H1 (cell line): Measurements from ENCODE around the gene AGO3. TPM values are rescaled to one million over a fixed set of nuclear protein-coding genes. Genes with fewer than 3 reads are reported as not detected.

ENCODE experiments used
- CBX5 ChIP-seq: fragments of 300-800, 300-1000 bp; sonication (generic); IDR thresholded peaks from 2 replicates; pipeline ENCODE4 v1.7.1; 2016; ENCODE audit warnings: antibody characterized with exemption, low read length, low read depth
- EGR1 ChIP-seq: IDR thresholded peaks from 2 replicates; pipeline ENCODE4 v1.6.1; 2011; ENCODE audit warnings: low read depth, low read length, borderline replicate concordance
- HDAC2 ChIP-seq, 2 experiments: fragments of 300-600 bp in 1 of 2; sonication (generic) in 1 of 2; IDR thresholded peaks; 2 replicates each; pipeline ENCODE4 v1.6.1; 2011 to 2012; ENCODE audit warnings: low read depth in 2 of 2, low read length in 2 of 2, mild to moderate bottlenecking in 2 of 2, moderate library complexity in 2 of 2, borderline replicate concordance in 1 of 2, inconsistent platforms in 1 of 2
- NRF1 ChIP-seq: IDR thresholded peaks from 2 replicates; pipeline ENCODE4 v1.6.1; 2011; ENCODE audit warnings: mild to moderate bottlenecking, low read depth, low read length, improper control_type of control experiment
- POLR2A ChIP-seq, 2 experiments: IDR thresholded peaks; 1 replicate in 1 of 2; 2 replicates in 1 of 2; pipeline ENCODE4 v1.6.1; 2011; ENCODE audit warnings: low read depth in 2 of 2, low read length in 2 of 2, mild to moderate bottlenecking in 2 of 2; ENCODE audit errors: control extremely low read depth in 1 of 2
- RBBP5 ChIP-seq: IDR thresholded peaks from 2 replicates; pipeline ENCODE4 v1.7.1; 2012; ENCODE audit warnings: low read depth, mild to moderate bottlenecking, inconsistent platforms, low read length, moderate library complexity, borderline replicate concordance
- ZNF274 ChIP-seq: IDR thresholded peaks from 2 replicates; pipeline ENCODE4 v1.7.0; 2012; ENCODE audit warnings: low read length, borderline replicate concordance; ENCODE audit errors: extremely low read depth
- polyA plus RNA-seq, 7 experiments: library from polyadenylated mRNA; depleted of rRNA in 3 of 7; stranded (reverse) in 5 of 7; unstranded in 2 of 7; fragments of >200 nt in 5 of 7; fragments of 200-250 nt in 2 of 7; gene quantifications; 1 replicate in 5 of 7; 2 replicates in 1 of 7; 4 replicates in 1 of 7; pipeline versions ENCODE4 v1.2.1 to v1.2.3, GENCODE V29; 2011 to 2013; ENCODE audit warnings: missing spikeins in 2 of 7, mixed read lengths in 2 of 7
- total RNA-seq: library from RNA; stranded (reverse); fragmentation: NEBNext Ultra II Directional; extraction: Animal tissue kit (Norgen Biotek cat#: 25700); gene quantifications from 2 replicates; pipeline ENCODE4 v1.2.1, GENCODE V29; 2021

Gene AGO3
- total and polyA plus RNA-seq, 2 of the 8 experiments (the other 6 are each of a cell fraction or from before 2014, with no cell fraction given): 10.7 to 26.4 TPM

- no peak for TF ChIP-seq RBBP5
- TF ChIP-seq HDAC2 (IDR thresholded peaks at IDR 0.05; ENCODE audit: borderline replicate concordance in 1 of 2, low read depth in 2 of 2, low read length in 2 of 2): no peak
- TF ChIP-seq POLR2A (IDR thresholded peaks at IDR 0.05; ENCODE audit: control extremely low read depth in 1 of 2, low read depth in 2 of 2, low read length in 2 of 2): no peak
- TF ChIP-seq EGR1: no peak
- no peak for TF ChIP-seq CBX5
- TF ChIP-seq NRF1: no peak
- TF ChIP-seq ZNF274: no peak
Measured at GRCh38 chr1:36092166-36092797, 161.4 kb downstream of the AGO3 start (continued).
